HUES48 (cell line): ENCODE data around the gene SRPRB.

Experiments used
- H3K27ac ChIP-seq: one replicate; pipeline ENCODE4 v1.7.0; 2013; ENCODE audit warnings: low read depth, low read length, inconsistent platforms
- H3K27me3 ChIP-seq: 2 replicates; pipeline ENCODE4 v1.6.1; 2013; ENCODE audit warnings: mild to moderate bottlenecking, low read length; ENCODE audit not compliant: control insufficient read depth, insufficient read depth
- H3K36me3 ChIP-seq: 2 replicates; pipeline ENCODE4 v1.6.1; 2013; ENCODE audit warnings: low read length; ENCODE audit not compliant: control insufficient read depth, insufficient read depth
- H3K4me1 ChIP-seq: 2 replicates; pipeline ENCODE4 v1.6.1; 2013; ENCODE audit warnings: mild to moderate bottlenecking, low read length; ENCODE audit not compliant: control insufficient read depth, insufficient read depth
- H3K4me3 ChIP-seq: 2 replicates; pipeline ENCODE4 v1.5.1; 2013; ENCODE audit warnings: mild to moderate bottlenecking, low read depth, low read length
- H3K9ac ChIP-seq: 2 replicates; pipeline ENCODE4 v1.6.1; 2013; ENCODE audit warnings: mild to moderate bottlenecking, low read depth, low read length, moderate library complexity
- H3K9me3 ChIP-seq: 2 replicates; pipeline ENCODE4 v1.6.1; 2013; ENCODE audit warnings: low read length; ENCODE audit not compliant: control insufficient read depth, insufficient read depth

Gene SRPRB

GRCh38 chr3:133870822-133871221 lies 65.2 kb downstream of the SRPRB start:
- H3K9ac ChIP-seq = no peak overlapping the region

More at GRCh38 chr3:133870822-133871221, 65.2 kb downstream of the SRPRB start:
- H3K27me3 ChIP-seq = no peaks in the 10 kb centered on the region
- no peaks in the 10 kb centered on the region for H3K9me3 ChIP-seq
- peaks cover 4% of the 10 kb centered on the region; the same call in 1 of the 2 replicates for H3K4me1 ChIP-seq
- no peak overlapping the region for H3K4me3 ChIP-seq
- H3K36me3 ChIP-seq = no peaks in the 10 kb centered on the region
- H3K27ac ChIP-seq = no peak overlapping the region
